ENCODE results near the gene ESYT3.

GRCh38 chr3:138493804-138494606 lies 59.6 kb downstream of the ESYT3 start:
- TF ChIP-seq CTCF (conservative IDR thresholded peaks at IDR 0.05) (no peak), ZFX (IDR thresholded peaks at IDR 0.05) (no peak)

Data from C4-2B (cell line).